PFSK-1 (cell line): ENCODE results near the gene NCOA7.

Experiments used
- FOXP2 ChIP-seq: optimal IDR thresholded peaks from 2 replicates; pipeline ENCODE3; 2011; ENCODE audit warnings: borderline replicate concordance, control low read depth, inconsistent platforms; ENCODE audit not compliant: insufficient read depth; ENCODE audit errors: extremely low read length, extremely low read depth
- POLR2AphosphoS5 ChIP-seq: IDR thresholded peaks from 2 replicates; pipeline ENCODE4 v1.6.1; 2012; ENCODE audit warnings: low read depth, mild to moderate bottlenecking, control low read depth, low read length, moderate library complexity
- SIN3A ChIP-seq: IDR thresholded peaks from 2 replicates; pipeline ENCODE4 v1.6.1; 2012; ENCODE audit warnings: mild to moderate bottlenecking, low read length, moderate library complexity, borderline replicate concordance; ENCODE audit not compliant: insufficient read depth
- TAF1 ChIP-seq: IDR thresholded peaks from 2 replicates; pipeline ENCODE4 v1.6.1; 2012; ENCODE audit warnings: low read length, control low read depth, borderline replicate concordance; ENCODE audit not compliant: insufficient read depth
- TF ChIP-seq, protein P1 (sequence below), 2 experiments: IDR thresholded peaks; 2 replicates each; pipeline versions ENCODE4 v1.6.1 to v1.8.0; 2011 to 2012; ENCODE audit warnings: low read depth in 2 of 2, low read length in 2 of 2, control low read depth in 1 of 2, inconsistent platforms in 1 of 2, mild to moderate bottlenecking in 1 of 2, moderate library complexity in 1 of 2; ENCODE audit not compliant: insufficient read depth in 1 of 2

The NCOA7 gene

DNA sequence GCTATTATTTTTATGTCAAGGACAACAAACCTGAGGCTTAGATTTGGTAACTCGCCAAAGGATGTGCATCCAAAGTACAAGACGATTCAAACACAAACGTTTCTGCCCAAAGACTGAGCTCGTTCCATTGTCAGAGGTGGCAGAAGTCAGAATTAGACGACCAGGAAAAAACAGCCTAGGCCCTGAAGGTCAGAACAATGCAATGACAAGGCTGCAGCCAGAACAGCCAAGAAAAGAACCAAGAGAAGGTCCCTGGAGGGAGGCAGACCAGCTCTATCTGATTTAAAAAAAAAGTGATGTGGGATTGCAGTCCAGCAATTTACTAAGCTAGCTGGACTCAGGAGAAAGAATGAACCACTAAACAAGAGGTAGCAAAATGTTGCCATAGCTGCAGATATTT, 54.2 kb downstream of the NCOA7 start:
- TF ChIP-seq FOXP2 (no peak), TAF1 (no peak), SIN3A (no peak), POLR2AphosphoS5 (no peak)
- TF ChIP-seq, protein P1, sequence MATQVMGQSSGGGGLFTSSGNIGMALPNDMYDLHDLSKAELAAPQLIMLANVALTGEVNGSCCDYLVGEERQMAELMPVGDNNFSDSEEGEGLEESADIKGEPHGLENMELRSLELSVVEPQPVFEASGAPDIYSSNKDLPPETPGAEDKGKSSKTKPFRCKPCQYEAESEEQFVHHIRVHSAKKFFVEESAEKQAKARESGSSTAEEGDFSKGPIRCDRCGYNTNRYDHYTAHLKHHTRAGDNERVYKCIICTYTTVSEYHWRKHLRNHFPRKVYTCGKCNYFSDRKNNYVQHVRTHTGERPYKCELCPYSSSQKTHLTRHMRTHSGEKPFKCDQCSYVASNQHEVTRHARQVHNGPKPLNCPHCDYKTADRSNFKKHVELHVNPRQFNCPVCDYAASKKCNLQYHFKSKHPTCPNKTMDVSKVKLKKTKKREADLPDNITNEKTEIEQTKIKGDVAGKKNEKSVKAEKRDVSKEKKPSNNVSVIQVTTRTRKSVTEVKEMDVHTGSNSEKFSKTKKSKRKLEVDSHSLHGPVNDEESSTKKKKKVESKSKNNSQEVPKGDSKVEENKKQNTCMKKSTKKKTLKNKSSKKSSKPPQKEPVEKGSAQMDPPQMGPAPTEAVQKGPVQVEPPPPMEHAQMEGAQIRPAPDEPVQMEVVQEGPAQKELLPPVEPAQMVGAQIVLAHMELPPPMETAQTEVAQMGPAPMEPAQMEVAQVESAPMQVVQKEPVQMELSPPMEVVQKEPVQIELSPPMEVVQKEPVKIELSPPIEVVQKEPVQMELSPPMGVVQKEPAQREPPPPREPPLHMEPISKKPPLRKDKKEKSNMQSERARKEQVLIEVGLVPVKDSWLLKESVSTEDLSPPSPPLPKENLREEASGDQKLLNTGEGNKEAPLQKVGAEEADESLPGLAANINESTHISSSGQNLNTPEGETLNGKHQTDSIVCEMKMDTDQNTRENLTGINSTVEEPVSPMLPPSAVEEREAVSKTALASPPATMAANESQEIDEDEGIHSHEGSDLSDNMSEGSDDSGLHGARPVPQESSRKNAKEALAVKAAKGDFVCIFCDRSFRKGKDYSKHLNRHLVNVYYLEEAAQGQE (IDR thresholded peaks at IDR 0.05; ENCODE audit: insufficient read depth in 1 of 2, low read depth in 2 of 2, low read length in 2 of 2) = no peak

DNA sequence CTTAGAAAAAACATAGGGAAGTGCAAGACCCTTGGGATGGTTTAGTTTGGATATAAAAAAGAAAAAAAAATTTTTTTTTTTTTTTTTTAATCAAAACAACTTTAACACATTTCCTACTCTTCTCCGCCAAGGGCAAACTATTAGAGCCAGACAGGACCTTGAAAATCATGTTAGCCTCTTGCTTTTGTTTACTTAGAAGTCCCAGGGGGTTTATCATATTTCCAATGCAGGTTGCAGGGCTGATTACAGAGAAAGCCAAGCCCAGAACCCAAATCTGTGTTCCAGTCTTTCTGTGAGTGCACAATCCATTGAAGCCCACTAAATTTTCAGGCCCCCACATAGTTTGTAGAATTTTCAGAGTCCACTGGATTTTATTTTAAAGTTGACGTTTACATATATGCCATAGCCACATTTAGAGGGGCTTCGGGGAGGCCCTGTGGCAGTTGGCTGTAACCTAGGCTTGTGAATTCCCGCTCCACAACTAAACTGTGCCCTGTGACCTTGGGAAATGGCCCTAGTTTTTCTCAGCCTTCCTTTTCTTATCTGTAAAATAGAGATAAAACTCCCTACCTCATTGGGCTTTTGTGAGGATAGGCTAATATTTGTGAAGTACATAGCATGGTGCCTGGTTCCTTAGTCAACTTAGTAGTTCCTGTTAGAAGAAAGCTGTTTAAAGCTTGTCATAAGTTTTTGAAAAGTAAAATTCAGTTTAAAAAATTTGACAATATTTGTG, 55.7 kb downstream of the NCOA7 start:
- TF ChIP-seq POLR2AphosphoS5 = no peak
- no peak for TF ChIP-seq SIN3A
- TF ChIP-seq, protein P1 (IDR thresholded peaks at IDR 0.05; ENCODE audit: insufficient read depth in 1 of 2, low read depth in 2 of 2, low read length in 2 of 2) = no peak
- TF ChIP-seq FOXP2 = no peak
- no peak for TF ChIP-seq TAF1

DNA sequence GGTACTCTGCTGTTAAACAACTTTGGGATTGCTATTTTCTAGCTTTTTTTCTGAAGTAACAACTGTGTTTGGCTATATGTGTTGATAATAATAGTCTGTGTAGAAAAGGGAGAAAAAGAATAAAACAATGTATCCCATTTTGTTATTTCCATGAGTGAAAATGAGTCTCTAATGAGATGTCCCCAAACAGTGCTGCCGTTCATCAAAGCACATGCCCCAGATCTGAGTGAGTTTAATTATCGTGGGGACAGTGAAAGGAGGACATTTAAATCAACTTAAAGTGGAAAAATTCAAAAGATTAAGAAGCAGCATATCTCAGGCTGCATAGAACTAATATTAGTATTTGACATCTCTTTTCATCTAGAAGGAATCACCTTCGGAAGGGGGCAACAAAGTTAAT, 59.6 kb downstream of the NCOA7 start:
- TF ChIP-seq, protein P1 (IDR thresholded peaks at IDR 0.05; ENCODE audit: insufficient read depth in 1 of 2, low read depth in 2 of 2, low read length in 2 of 2) = no peak
- no peak for TF ChIP-seq TAF1
- TF ChIP-seq FOXP2 = no peak
- TF ChIP-seq POLR2AphosphoS5 = no peak
- TF ChIP-seq SIN3A = no peak

DNA sequence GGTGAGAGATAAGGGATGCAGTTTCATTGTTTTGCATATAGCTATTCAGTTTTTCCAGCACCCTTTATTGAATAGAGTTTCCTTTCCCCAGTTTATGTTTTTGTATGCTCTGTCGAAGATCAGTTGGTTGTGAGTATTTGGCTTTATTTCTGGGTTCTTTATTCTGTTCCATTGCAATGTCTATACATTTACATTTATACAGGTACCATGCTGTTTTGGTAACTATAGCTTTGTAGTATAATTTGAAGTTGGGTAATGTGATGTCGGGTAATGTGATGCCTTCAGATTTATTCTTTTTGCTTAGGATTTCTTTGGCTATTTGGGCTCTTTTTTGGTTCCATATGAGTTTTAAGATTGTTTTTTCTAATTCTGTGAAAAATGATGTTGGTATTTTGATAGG, 61.8 kb downstream of the NCOA7 start:
- TF ChIP-seq SIN3A (no peak), POLR2AphosphoS5 (no peak)

DNA sequence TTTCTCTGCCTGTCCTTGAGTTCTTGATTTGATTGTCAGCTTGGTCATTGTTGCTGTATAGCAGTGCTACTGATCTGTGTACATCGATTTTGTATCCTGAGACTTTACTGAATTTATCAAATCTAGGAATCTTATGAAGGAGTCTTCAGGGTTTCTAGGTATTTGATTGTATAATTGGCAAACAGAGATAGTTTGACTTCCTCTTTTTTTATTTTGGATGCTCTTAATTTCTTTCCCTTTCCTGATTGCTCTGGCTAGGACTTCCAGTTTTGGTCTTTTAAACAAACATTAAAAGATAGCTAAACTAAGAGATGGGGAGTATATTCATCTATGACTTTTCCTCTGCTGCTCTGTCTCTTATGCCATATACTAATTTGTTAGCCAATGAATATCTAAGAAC, 62.4 kb downstream of the NCOA7 start:
- TF ChIP-seq TAF1 = no peak

- TF ChIP-seq SIN3A = no peak
Measured at GRCh38 chr6:125853756-125854155, 63.0 kb downstream of the NCOA7 start.

DNA sequence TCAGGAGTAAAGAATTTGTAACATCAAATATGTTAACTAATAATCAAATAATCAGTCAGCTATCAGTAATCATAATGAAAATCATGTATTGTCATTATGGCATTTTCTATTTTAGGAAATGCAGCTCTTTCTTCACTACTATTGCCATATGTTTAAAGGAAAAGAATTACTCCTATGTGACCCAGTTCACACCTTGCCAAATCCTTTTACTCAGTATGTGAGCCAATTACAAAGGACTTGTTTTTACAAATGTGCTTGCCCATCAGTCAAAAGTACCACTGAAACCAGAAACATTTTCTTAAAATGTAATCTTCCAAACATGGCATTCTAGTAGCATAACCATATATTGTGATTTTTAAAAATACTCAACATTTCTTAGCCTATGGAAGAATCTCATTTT, 63.6 kb downstream of the NCOA7 start:
- TF ChIP-seq, protein P1 (IDR thresholded peaks at IDR 0.05; ENCODE audit: insufficient read depth in 1 of 2, low read depth in 2 of 2, low read length in 2 of 2) = no peak
- TF ChIP-seq POLR2AphosphoS5 (no peak), TAF1 (no peak), FOXP2 (no peak), SIN3A (no peak)
